SK-N-SH treated with all-trans-retinoic acid at 6 μM for 48 hours (cell line): ENCODE results near the gene DEPP1.

Experiments
- ATAC-seq: fragments of 200-7000 bp; cut with Tn5 transposase; 3 replicates; pipeline ENCODE4 v1.9.1; 2020; ENCODE audit warnings: mild to moderate bottlenecking, moderate library complexity
- BACH2 ChIP-seq: fragments of 250-450 bp; sonication (Bioruptor Pico); IDR thresholded peaks from 2 replicates; pipeline ENCODE4 v1.9.0; 2021; ENCODE audit warnings: mild to moderate bottlenecking, borderline replicate concordance
- CSDC2 ChIP-seq: fragments of 250-450 bp; sonication (Bioruptor Pico); IDR thresholded peaks from 2 replicates; pipeline ENCODE4 v1.5.0; 2020; ENCODE audit warnings: mild to moderate bottlenecking, moderate library complexity
- ESRRG ChIP-seq: fragments of 250-450 bp; sonication (Bioruptor Pico); IDR thresholded peaks from 2 replicates; pipeline ENCODE4 v1.6.1; 2021; ENCODE audit warnings: mild to moderate bottlenecking
- GLIS3 ChIP-seq: fragments of 250-450 bp; sonication (Bioruptor Pico); IDR thresholded peaks from 2 replicates; pipeline ENCODE4 v1.5.0; 2020; ENCODE audit warnings: mild to moderate bottlenecking, moderate library complexity
- ISL1 ChIP-seq: fragments of 250-450 bp; sonication (Bioruptor Pico); IDR thresholded peaks from 2 replicates; pipeline ENCODE4 v2.1.2; 2022; ENCODE audit warnings: mild to moderate bottlenecking, moderate library complexity
- OSR1 ChIP-seq: fragments of 250-450 bp; sonication (Bioruptor Pico); IDR thresholded peaks from 2 replicates; pipeline ENCODE4 v1.8.0; 2022; ENCODE audit warnings: moderate library complexity, mild to moderate bottlenecking, inconsistent platforms
- PPARA ChIP-seq: fragments of 250-450 bp; sonication (Bioruptor Pico); IDR thresholded peaks from 2 replicates; pipeline ENCODE4 v1.5.0; 2020; ENCODE audit warnings: mild to moderate bottlenecking, borderline replicate concordance
- RARB ChIP-seq: fragments of 250-450 bp; sonication (Bioruptor Pico); IDR thresholded peaks from 2 replicates; pipeline ENCODE4 v1.8.0; 2021; ENCODE audit warnings: mild to moderate bottlenecking, moderate library complexity
- SNAI2 ChIP-seq: fragments of 250-450 bp; sonication (Bioruptor Pico); IDR thresholded peaks from 2 replicates; pipeline ENCODE4 v1.5.0; 2020; ENCODE audit warnings: mild to moderate bottlenecking, moderate library complexity
- TCF4 ChIP-seq: fragments of 250-450 bp; sonication (Bioruptor Pico); IDR thresholded peaks from 2 replicates; pipeline ENCODE4 v1.8.0; 2021; ENCODE audit warnings: mild to moderate bottlenecking, moderate library complexity, borderline replicate concordance
- TOX ChIP-seq: fragments of 250-450 bp; sonication (Bioruptor Pico); IDR thresholded peaks from 2 replicates; pipeline ENCODE4 v1.8.0; 2021; ENCODE audit warnings: mild to moderate bottlenecking, moderate library complexity, borderline replicate concordance
- ZC3H10 ChIP-seq: fragments of 250-450 bp; sonication (Bioruptor Pico); IDR thresholded peaks from 2 replicates; pipeline ENCODE4 v1.5.1; 2021; ENCODE audit warnings: mild to moderate bottlenecking, moderate library complexity
- ZFP3 ChIP-seq: fragments of 250-450 bp; sonication (Bioruptor Pico); IDR thresholded peaks from 2 replicates; pipeline ENCODE4 v1.5.0; 2020; ENCODE audit warnings: mild to moderate bottlenecking, moderate library complexity
- ZFP30 ChIP-seq: fragments of 450-650 bp; formaldehyde crosslinking; IDR thresholded peaks from 2 replicates; pipeline ENCODE4 v1.5.0; 2022; ENCODE audit warnings: mild to moderate bottlenecking, moderate library complexity
- ZNF565 ChIP-seq: fragments of 450-650 bp; formaldehyde crosslinking; conservative IDR thresholded peaks from 2 replicates; pipeline ENCODE4 v1.5.0; 2020; ENCODE audit warnings: low read depth, mild to moderate bottlenecking, moderate library complexity
- ZNF70 ChIP-seq: fragments of 450-650 bp; formaldehyde crosslinking; IDR thresholded peaks from 2 replicates; pipeline ENCODE4 v1.5.0; 2020; ENCODE audit warnings: mild to moderate bottlenecking, moderate library complexity
- ZNF8 ChIP-seq: fragments of 450-650 bp; formaldehyde crosslinking; IDR thresholded peaks from 2 replicates; pipeline ENCODE4 v1.5.0; 2020; ENCODE audit warnings: mild to moderate bottlenecking, moderate library complexity
- TF ChIP-seq, protein P1 (sequence below): fragments of 250-450 bp; sonication (Bioruptor Pico); IDR thresholded peaks from 2 replicates; pipeline ENCODE4 v1.8.0; 2021; ENCODE audit warnings: low read depth, mild to moderate bottlenecking, moderate library complexity, borderline replicate concordance
- TF ChIP-seq, protein P2 (sequence below): fragments of 250-450 bp; sonication (Bioruptor Pico); IDR thresholded peaks from 2 replicates; pipeline ENCODE4 v1.5.1; 2021; ENCODE audit warnings: mild to moderate bottlenecking, moderate library complexity
- TF ChIP-seq, protein P3 (sequence below): fragments of 250-450 bp; sonication (Bioruptor Pico); IDR thresholded peaks from 2 replicates; pipeline ENCODE4 v1.5.0; 2020; ENCODE audit warnings: mild to moderate bottlenecking, moderate library complexity
- TF ChIP-seq, protein P4 (sequence below): fragments of 250-450 bp; sonication (Bioruptor Pico); IDR thresholded peaks from 2 replicates; pipeline ENCODE4 v1.8.0; 2020; ENCODE audit warnings: mild to moderate bottlenecking, moderate library complexity, borderline replicate concordance

The DEPP1 gene

DNA sequence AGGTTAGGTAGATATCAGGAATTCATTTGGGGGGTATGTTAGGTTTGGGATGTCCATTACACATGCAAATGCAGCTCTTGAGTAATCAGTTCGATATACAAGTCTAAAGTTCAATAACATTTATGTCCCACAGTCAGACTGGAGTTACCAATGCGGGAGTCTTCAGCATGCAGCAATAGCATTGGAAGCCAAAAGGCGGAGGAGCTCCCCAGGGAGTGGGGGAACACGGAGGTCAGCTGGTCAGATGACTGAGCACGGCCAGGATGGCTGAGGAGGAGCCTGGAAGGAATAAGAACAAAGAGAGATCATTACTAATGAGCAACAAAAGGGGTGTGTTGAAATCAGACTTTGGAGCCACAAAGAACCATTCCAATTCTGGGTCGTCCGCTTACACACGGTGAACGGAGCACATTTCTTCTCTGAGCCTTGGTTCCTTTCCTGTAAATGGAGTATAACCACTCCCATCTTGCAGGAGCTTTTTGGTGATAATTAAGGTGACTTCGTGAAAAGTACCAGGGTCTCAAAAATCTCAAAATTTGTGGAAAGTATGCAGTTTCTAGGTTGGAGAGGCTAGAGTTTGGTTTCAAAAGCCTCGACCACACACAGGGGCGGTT, 21.6 kb upstream of the DEPP1 start:
- TF ChIP-seq ZNF70 (CRISPR knock-in tag) (no peak), ZFP30 (CRISPR knock-in tag) (no peak), BACH2 (no peak), PPARA (CRISPR knock-in tag) (no peak), ZNF565 (CRISPR knock-in tag) (no peak), ISL1 (CRISPR knock-in tag) (no peak), ZNF8 (no peak), CSDC2 (no peak), ZC3H10 (no peak), TOX (CRISPR knock-in tag) (no peak), TCF4 (CRISPR knock-in tag) (no peak), OSR1 (no peak), SNAI2 (CRISPR knock-in tag) (no peak), ZFP3 (CRISPR knock-in tag) (no peak)
- TF ChIP-seq, protein P1, sequence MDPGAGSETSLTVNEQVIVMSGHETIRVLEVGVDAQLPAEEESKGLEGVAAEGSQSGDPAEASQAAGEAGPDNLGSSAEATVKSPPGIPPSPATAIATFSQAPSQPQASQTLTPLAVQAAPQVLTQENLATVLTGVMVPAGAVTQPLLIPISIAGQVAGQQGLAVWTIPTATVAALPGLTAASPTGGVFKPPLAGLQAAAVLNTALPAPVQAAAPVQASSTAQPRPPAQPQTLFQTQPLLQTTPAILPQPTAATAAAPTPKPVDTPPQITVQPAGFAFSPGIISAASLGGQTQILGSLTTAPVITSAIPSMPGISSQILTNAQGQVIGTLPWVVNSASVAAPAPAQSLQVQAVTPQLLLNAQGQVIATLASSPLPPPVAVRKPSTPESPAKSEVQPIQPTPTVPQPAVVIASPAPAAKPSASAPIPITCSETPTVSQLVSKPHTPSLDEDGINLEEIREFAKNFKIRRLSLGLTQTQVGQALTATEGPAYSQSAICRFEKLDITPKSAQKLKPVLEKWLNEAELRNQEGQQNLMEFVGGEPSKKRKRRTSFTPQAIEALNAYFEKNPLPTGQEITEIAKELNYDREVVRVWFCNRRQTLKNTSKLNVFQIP: no peak
- TF ChIP-seq, protein P2, sequence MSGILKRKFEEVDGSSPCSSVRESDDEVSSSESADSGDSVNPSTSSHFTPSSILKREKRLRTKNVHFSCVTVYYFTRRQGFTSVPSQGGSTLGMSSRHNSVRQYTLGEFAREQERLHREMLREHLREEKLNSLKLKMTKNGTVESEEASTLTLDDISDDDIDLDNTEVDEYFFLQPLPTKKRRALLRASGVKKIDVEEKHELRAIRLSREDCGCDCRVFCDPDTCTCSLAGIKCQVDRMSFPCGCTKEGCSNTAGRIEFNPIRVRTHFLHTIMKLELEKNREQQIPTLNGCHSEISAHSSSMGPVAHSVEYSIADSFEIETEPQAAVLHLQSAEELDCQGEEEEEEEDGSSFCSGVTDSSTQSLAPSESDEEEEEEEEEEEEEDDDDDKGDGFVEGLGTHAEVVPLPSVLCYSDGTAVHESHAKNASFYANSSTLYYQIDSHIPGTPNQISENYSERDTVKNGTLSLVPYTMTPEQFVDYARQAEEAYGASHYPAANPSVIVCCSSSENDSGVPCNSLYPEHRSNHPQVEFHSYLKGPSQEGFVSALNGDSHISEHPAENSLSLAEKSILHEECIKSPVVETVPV (CRISPR knock-in tag): no peak
- TF ChIP-seq, protein P3, sequence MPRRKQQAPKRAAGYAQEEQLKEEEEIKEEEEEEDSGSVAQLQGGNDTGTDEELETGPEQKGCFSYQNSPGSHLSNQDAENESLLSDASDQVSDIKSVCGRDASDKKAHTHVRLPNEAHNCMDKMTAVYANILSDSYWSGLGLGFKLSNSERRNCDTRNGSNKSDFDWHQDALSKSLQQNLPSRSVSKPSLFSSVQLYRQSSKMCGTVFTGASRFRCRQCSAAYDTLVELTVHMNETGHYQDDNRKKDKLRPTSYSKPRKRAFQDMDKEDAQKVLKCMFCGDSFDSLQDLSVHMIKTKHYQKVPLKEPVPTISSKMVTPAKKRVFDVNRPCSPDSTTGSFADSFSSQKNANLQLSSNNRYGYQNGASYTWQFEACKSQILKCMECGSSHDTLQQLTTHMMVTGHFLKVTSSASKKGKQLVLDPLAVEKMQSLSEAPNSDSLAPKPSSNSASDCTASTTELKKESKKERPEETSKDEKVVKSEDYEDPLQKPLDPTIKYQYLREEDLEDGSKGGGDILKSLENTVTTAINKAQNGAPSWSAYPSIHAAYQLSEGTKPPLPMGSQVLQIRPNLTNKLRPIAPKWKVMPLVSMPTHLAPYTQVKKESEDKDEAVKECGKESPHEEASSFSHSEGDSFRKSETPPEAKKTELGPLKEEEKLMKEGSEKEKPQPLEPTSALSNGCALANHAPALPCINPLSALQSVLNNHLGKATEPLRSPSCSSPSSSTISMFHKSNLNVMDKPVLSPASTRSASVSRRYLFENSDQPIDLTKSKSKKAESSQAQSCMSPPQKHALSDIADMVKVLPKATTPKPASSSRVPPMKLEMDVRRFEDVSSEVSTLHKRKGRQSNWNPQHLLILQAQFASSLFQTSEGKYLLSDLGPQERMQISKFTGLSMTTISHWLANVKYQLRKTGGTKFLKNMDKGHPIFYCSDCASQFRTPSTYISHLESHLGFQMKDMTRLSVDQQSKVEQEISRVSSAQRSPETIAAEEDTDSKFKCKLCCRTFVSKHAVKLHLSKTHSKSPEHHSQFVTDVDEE (CRISPR knock-in tag): no peak

DNA sequence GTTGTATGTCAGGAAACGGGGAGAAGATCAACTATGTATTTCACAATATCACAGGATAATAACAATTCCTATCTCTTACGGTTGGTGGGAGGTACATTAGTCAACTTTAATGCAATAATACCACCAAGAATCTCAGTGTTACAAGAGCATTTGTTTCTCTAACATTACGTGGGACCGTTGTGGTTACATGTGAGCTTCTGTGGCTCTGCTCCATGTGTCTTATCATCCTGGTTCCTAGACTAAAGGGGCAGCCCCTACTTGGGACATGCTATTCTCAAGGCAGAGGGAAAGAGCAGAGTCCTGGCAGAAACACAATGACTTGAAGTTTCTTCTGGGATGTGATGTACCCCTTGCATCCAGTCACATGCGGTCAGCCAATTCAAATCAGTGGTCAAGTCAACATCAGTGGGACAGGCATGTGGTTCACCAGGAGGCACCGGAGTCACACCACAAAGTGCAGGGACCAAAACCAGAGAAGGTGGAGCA, 19.6 kb upstream of the DEPP1 start:
- TF ChIP-seq ISL1 (CRISPR knock-in tag) (no peak), ESRRG (CRISPR knock-in tag) (no peak), ZC3H10 (no peak), OSR1 (no peak), BACH2 (no peak), ZNF8 (no peak), ZNF565 (CRISPR knock-in tag) (no peak), CSDC2 (no peak), ZFP30 (CRISPR knock-in tag) (no peak), GLIS3 (CRISPR knock-in tag) (no peak)
- TF ChIP-seq, protein P1: no peak
- ATAC-seq: no peak

More for the DNA sequence above, 21.6 kb upstream of the DEPP1 start:
- ATAC-seq: no peak

DNA sequence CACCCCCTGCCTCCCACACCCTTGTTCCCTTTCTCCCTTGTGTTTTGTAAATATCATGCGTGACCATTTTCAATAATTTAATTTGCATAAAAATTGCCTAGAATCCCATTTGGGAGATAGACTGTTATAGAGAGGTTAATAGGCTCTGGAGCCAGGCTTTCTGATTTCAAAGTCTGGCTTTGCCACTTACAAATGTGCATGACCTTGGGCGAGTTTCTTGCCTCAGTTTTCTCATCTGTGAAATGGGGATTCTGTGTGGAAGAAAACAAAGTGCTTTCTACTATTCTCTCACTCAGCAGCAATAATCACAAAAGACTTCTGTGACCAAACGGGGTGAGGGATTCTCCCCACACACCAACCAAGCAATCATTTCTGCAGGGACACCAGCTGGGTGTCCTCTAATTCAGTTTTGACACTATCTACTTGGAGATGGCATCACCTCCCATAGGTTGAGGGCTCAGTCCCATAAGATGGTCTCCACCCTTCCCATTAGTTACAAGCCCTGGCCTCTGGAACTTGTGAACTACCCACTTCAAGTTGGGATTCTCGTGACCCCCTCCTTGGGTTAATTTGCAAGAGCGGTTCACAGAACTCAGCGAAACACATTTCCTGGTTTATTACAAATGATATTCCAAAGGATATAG, 18.6 kb upstream of the DEPP1 start:
- ATAC-seq: no peak
- TF ChIP-seq ESRRG (CRISPR knock-in tag) (no peak), BACH2 (no peak), ZNF70 (CRISPR knock-in tag) (no peak), ZC3H10 (no peak), RARB (no peak), OSR1 (no peak), PPARA (CRISPR knock-in tag) (no peak), ZFP3 (CRISPR knock-in tag) (no peak), ISL1 (CRISPR knock-in tag) (no peak), ZFP30 (CRISPR knock-in tag) (no peak)
- TF ChIP-seq, protein P3 (CRISPR knock-in tag): no peak
- TF ChIP-seq, protein P4, sequence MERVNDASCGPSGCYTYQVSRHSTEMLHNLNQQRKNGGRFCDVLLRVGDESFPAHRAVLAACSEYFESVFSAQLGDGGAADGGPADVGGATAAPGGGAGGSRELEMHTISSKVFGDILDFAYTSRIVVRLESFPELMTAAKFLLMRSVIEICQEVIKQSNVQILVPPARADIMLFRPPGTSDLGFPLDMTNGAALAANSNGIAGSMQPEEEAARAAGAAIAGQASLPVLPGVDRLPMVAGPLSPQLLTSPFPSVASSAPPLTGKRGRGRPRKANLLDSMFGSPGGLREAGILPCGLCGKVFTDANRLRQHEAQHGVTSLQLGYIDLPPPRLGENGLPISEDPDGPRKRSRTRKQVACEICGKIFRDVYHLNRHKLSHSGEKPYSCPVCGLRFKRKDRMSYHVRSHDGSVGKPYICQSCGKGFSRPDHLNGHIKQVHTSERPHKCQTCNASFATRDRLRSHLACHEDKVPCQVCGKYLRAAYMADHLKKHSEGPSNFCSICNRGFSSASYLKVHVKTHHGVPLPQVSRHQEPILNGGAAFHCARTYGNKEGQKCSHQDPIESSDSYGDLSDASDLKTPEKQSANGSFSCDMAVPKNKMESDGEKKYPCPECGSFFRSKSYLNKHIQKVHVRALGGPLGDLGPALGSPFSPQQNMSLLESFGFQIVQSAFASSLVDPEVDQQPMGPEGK (CRISPR knock-in tag): no peak
